ENCODE measurements around the gene C19orf38. TPM values are rescaled to one million over a fixed set of nuclear protein-coding genes. Genes with fewer than 3 reads are reported as not detected.
"Not testable (repeated sequence)": the region's sequence is repeated elsewhere in the genome, so short reads cannot be mapped to it uniquely, and the experiment has no call there.

C19orf38 gene
- total and polyA plus RNA-seq, 4 donors, result 4.2 to 48.7 (median 8.3) TPM

DNA sequence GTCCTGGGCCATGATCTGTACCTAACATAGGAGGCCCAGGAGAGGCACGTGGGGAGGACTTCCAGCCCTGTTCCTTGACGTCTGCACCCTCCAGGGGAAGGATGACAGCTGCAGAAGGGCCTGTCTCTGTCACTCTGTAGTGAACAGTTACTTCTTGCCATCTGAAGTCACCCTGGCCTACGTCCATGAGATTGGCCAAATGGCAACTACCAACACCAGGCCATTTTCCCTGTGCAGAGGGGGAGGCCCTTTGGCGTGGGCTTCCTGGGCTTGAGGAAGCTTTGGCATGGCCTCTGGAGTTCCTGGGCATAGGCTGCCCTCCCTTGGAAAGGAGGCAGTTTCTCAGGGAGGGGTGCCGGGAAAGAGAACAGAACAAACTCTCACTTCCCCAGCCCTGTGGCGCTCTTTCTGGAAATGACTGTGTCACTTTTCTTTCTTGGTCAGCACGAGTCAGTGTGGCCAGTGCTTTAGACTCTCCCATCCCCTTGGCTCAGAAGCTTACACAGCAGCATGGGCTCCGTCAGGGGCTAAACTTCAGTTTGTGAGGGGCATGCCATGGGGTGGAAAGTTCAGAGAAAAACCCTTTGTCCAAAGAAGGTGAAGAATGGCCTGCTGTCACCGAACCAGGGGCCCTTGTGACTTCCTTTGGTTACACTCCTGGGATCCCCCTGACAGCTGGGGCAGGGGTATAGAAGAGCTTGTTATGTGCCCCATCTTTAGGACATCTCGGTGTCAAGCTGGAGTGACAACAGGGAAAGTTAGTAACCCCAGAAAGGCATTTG is 28.4 kb downstream of the C19orf38 start:
- WGBS, 2 donors, result 56 to 65% methylated on average over 10 of the region's 10 CpGs
- no peak for TF ChIP-seq CTCF (IDR thresholded peaks at IDR 0.05; ENCODE audit: control extremely low read depth, extremely low read depth)
- Histone ChIP-seq H3K36me3 (ENCODE audit: control insufficient read depth in 4 of 4, insufficient read depth in 4 of 4, low read length in 4 of 4) (no peaks in the 10 kb centered on the region), H3K9me3 (ENCODE audit: control insufficient read depth in 4 of 4, insufficient read depth in 3 of 4, low read length in 3 of 4) (no peaks in the 10 kb centered on the region), H3K27me3 (ENCODE audit: control insufficient read depth in 3 of 3, insufficient read depth in 3 of 3, low read length in 2 of 3) (no peaks in the 10 kb centered on the region), H3K4me3 (no peak overlapping the region), H3K27ac (ENCODE audit: low read depth in 1 of 2, low read length in 1 of 2) (peak overlapping the region; percentile 15 to 30), H3K9ac (ENCODE audit: insufficient read depth in 1 of 2, low read length in 2 of 2) (no peak overlapping the region), H3K4me1 (ENCODE audit: control insufficient read depth in 5 of 5, insufficient read depth in 5 of 5, low read length in 5 of 5) (peaks cover 0 to 12% (median 8%) of the 10 kb centered on the region in 5 donors)
- ATAC-seq (ENCODE audit: insufficient read depth, low FRiP score) (no peak), DNase-seq (no peak)

DNA sequence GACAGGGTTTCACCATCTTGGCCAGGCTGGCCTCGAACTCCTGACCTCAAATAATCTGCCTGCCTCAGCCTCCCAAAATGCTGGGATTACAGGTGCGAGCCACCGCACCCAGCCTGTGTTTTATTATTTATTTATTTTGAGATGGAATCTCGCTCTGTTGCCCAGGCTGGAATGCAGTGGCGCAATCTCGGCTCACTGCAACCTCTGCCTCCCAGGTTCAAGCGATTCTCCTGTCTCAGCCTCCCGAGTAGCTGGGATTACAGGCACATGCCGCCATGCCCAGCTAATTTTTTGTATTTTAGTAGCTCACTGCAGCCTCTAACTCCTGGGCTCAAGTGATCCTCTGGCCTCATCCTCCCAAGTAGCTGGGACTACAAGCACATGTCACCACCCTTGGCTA is 29.4 kb downstream of the C19orf38 start:
- 96 to 97% methylated on average over 9 of the region's 9 CpGs for WGBS, 2 donors
- H3K9ac ChIP-seq (ENCODE audit: insufficient read depth in 1 of 2, low read length in 2 of 2); H3K27me3 ChIP-seq (ENCODE audit: control insufficient read depth in 3 of 3, insufficient read depth in 3 of 3, low read length in 2 of 3); H3K27ac ChIP-seq (ENCODE audit: low read depth in 1 of 2, low read length in 1 of 2); H3K36me3 ChIP-seq (ENCODE audit: control insufficient read depth in 4 of 4, insufficient read depth in 4 of 4, low read length in 4 of 4); H3K9me3 ChIP-seq (ENCODE audit: control insufficient read depth in 4 of 4, insufficient read depth in 3 of 4, low read length in 3 of 4); DNase-seq; H3K4me3 ChIP-seq; ATAC-seq (ENCODE audit: insufficient read depth, low FRiP score): not testable (repeated sequence)
- H3K4me1 ChIP-seq (ENCODE audit: control insufficient read depth in 5 of 5, insufficient read depth in 5 of 5, low read length in 5 of 5), result peaks cover 0 to 11% (median 9%) of the 10 kb centered on the region in 5 donors

DNA sequence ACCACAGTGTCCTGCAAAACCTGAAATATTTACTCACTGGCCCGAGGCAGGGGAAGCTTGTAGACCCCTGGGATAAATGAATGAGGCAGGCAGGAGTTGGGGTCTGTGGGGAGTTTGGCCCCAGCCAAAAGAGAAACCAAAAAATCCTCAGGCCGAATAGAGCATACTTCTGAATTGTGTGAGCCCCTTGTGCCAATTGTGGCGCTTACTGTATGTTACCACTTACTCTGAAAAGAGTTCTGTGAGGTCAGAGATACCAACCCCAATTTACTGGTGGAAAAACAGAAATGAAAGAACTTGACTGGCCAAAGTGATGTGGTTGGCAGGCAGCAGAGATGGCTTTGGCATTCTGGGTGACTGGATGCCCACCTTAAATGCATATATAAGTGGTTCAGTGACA is 30.0 kb downstream of the C19orf38 start:
- H3K4me3 ChIP-seq, result no peak overlapping the region
- H3K9ac ChIP-seq (ENCODE audit: insufficient read depth in 1 of 2, low read length in 2 of 2), result no peak overlapping the region
- no peak for DNase-seq
- no peak for ATAC-seq (ENCODE audit: insufficient read depth, low FRiP score)
- peaks cover 0 to 10% (median 8%) of the 10 kb centered on the region in 5 donors for H3K4me1 ChIP-seq (ENCODE audit: control insufficient read depth in 5 of 5, insufficient read depth in 5 of 5, low read length in 5 of 5)
- no peak for TF ChIP-seq CTCF (IDR thresholded peaks at IDR 0.05; ENCODE audit: control extremely low read depth, extremely low read depth)
- no peaks in the 10 kb centered on the region for H3K36me3 ChIP-seq (ENCODE audit: control insufficient read depth in 4 of 4, insufficient read depth in 4 of 4, low read length in 4 of 4)
- no peaks in the 10 kb centered on the region for H3K9me3 ChIP-seq (ENCODE audit: control insufficient read depth in 4 of 4, insufficient read depth in 3 of 4, low read length in 3 of 4)
- no peaks in the 10 kb centered on the region for H3K27me3 ChIP-seq (ENCODE audit: control insufficient read depth in 3 of 3, insufficient read depth in 3 of 3, low read length in 2 of 3)
- no peak overlapping the region for H3K27ac ChIP-seq (ENCODE audit: low read depth in 1 of 2, low read length in 1 of 2)
- 86 to 91% methylated on average over 3 of the region's 3 CpGs for WGBS, 2 donors

DNA sequence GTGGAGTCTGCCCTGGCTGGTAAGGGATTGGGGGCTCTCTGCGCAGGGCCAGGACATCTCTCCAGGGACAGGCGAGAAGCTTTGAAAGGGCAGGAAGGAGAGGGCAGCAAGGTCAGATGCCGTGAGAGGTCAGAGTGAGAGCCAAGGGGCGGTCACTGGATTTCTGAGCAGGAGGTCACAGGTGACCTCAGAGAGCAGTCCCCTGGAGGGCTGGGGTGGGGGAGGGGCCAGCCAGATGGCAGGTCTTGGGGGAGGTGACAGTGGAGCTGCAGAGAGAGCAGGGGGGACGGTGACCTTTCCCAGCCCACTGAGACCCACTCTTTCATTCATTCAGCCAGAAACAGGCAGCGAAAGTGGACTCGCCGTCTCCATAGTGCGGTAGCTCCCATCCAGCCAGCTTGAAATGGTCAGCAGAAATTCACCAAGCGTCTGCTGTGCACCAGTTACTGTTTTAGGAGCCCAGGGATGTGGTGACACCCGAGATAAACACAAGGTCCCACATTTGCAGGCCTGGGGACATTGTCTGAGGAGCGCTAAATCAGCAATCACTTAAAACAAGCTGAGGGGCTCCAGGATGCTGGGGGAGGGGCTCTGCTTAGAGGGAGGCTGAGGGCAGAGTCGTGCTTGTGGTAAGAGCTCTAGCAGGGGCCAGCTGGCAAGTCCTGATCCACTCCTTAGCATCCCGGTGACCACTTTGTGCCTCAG is 33.3 kb downstream of the C19orf38 start:
- Histone ChIP-seq H3K9ac (ENCODE audit: insufficient read depth in 1 of 2, low read length in 2 of 2) (no peak overlapping the region), H3K27ac (ENCODE audit: low read depth in 1 of 2, low read length in 1 of 2) (no peak overlapping the region), H3K4me1 (ENCODE audit: control insufficient read depth in 5 of 5, insufficient read depth in 5 of 5, low read length in 5 of 5) (peaks cover 0 to 9% (median 4%) of the 10 kb centered on the region in 5 donors), H3K36me3 (ENCODE audit: control insufficient read depth in 4 of 4, insufficient read depth in 4 of 4, low read length in 4 of 4) (no peaks in the 10 kb centered on the region), H3K4me3 (no peak overlapping the region), H3K9me3 (ENCODE audit: control insufficient read depth in 4 of 4, insufficient read depth in 3 of 4, low read length in 3 of 4) (no peaks in the 10 kb centered on the region), H3K27me3 (ENCODE audit: control insufficient read depth in 3 of 3, insufficient read depth in 3 of 3, low read length in 2 of 3) (no peaks in the 10 kb centered on the region)
- TF ChIP-seq CTCF (IDR thresholded peaks at IDR 0.05; ENCODE audit: control extremely low read depth, extremely low read depth), result no peak
- DNase-seq, result no peak
- WGBS, 2 donors, result 83 to 93% methylated on average over 14 of the region's 14 CpGs
- ATAC-seq (ENCODE audit: insufficient read depth, low FRiP score), result no peak

Data from lung (tissue), 12 donors.